Heart right ventricle (tissue), 16 donors: ENCODE measurements around the gene MAG. TPM values are rescaled to one million over a fixed set of nuclear protein-coding genes. Genes with fewer than 3 reads are reported as not detected.
A peak's percentile ranks its signal among the peaks of the same experiment; 100 is the strongest.

Source experiments
- ATAC-seq, 8 donors: fragments of 200-7000 bp; cut with Tn5 transposase; one replicate each; pipeline ENCODE4 v1.9.1; 2020; ENCODE audit warnings: mild to moderate bottlenecking in 8 of 8, moderate library complexity in 8 of 8, moderate number of reproducible peaks in 1 of 8
- DNase-seq, 2 donors: peaks; one replicate each; pipeline ENCODE4 v3.0.0-alpha.2; 2020
- H3K27ac ChIP-seq, 10 donors: fragments of 200-600 bp; sonication (generic) in 2 of 10; one replicate each; pipeline versions ENCODE4 v1.5.0 to v1.8.0; 2020 to 2022; ENCODE audit warnings: mild to moderate bottlenecking in 3 of 10
- H3K27me3 ChIP-seq, 7 donors: fragments of 200-600 bp; one replicate each; pipeline ENCODE4 v1.8.0; 2021 to 2022; ENCODE audit warnings: mild to moderate bottlenecking in 2 of 7
- H3K36me3 ChIP-seq, 9 donors: fragments of 200-600 bp; sonication (generic) in 1 of 9; one replicate each; pipeline versions ENCODE4 v1.5.0 to v1.8.0; 2020 to 2022; ENCODE audit warnings: mild to moderate bottlenecking in 2 of 9
- H3K4me1 ChIP-seq, 9 donors: fragments of 200-600 bp; sonication (generic) in 1 of 9; one replicate each; pipeline versions ENCODE4 v1.5.0 to v1.8.0; 2020 to 2022; ENCODE audit warnings: mild to moderate bottlenecking in 4 of 9
- H3K4me3 ChIP-seq, 10 donors: fragments of 200-600 bp; sonication (generic) in 2 of 10; one replicate each; pipeline versions ENCODE4 v1.5.0 to v1.8.0; 2020 to 2022; ENCODE audit warnings: mild to moderate bottlenecking in 7 of 10, moderate library complexity in 2 of 10
- H3K9me3 ChIP-seq, 11 donors: fragments of 200-600 bp in 10 of 11; sonication (generic) in 2 of 11; one replicate each; pipeline versions ENCODE4 v1.5.0 to v1.8.0; 2013 to 2022; ENCODE audit warnings: mild to moderate bottlenecking in 2 of 11, control low read depth in 1 of 11, moderate library complexity in 1 of 11
- CTCF ChIP-seq, 9 donors: fragments of 200-600 bp; sonication (generic) in 2 of 9; IDR thresholded peaks; one replicate each; pipeline versions ENCODE4 v1.5.0 to v1.8.0; 2021 to 2022; ENCODE audit warnings: antibody characterized with exemption in 9 of 9, mild to moderate bottlenecking in 5 of 9, moderate library complexity in 1 of 9
- WGBS, 2 donors: extraction: QIAGEN DNeasy Blood & Tissue Kit; methylation state at CpG; one replicate each; pipeline ENCODE4 v1.1.7; 2013; ENCODE audit warnings: inconsistent platforms in 1 of 2; 5-methylcytosine and 5-hydroxymethylcytosine counted together
- intact Hi-C, 10 donors: fragments of 100-400 bp; cut with DNase I; formaldehyde crosslinking; loops; one replicate each; pipeline versions ENCODE4 v1.11.1 to v1.14.2; 2022
- polyA plus RNA-seq, 2 donors: library from polyadenylated mRNA; stranded (reverse); fragments of 200-250 nt; gene quantifications; one replicate each; pipeline ENCODE4 v1.2.3, GENCODE V29; 2013
- total RNA-seq, 10 donors: library from RNA; stranded (reverse); fragmentation: NEBNext Ultra II Directional in 3 of 10; extraction: Animal tissue kit (Norgen Biotek cat#: 25700) in 3 of 10; gene quantifications; one replicate each; pipeline versions ENCODE4 v1.2.1 to v1.2.4, GENCODE V29; 2021 to 2023
- donor health status: Arrhythmogenic right ventricular cardiomyopathy.
- donor health status: ischemic (EF 13 %, LVEDD 7.1; RV severe dilation, severe dysfunction).
- donor health status: healthy with polysubstance abuse.
- donor health status: DM: no; HTN: yes; CAD: no.
- donor health status: DM: no; HTN: no; CAD: no.
- donor health status: ischemic (EF 25% LVEDD 6.9; RV normal size, moderate dysfunction).
- donor health status: ischemic (EF 25% LVEDD 5.7; RV mildly dilated, moderate dysfunction).
- donor health status: healthy.
- donor health status: DM: yes; HTN: yes; CAD: no.
- donor health status: Ischemic cardiomyopathy.
- donor health status: ischemic (EF 35%, LVEDD 5.7; RV mildly dilated, moderate dysfunction).
- donor health status: nonischemic (EF 11% LVEDD 7.7; RV severe dilation, severe dysfunction).
- donor health status: DM: yes; HTN: yes; CAD: no.
- donor health status: PGD.
- donor health status: ischemic (EF 29% LVEDD 5.4; RV normal size, mild dysfunction).
- donor health status: nonischemic (EF 23%, LVEDD 6.1; RV moderate dilation, normal function).

MAG gene
- total and polyA plus RNA-seq, 12 donors: 0.04 to 0.39 TPM; not detected in 10

GRCh38 chr19:35251456-35251855 is 40.5 kb upstream of the MAG start:
- intact Hi-C loops: loop anchor here in 1 of 10 donors (10.0 kb wide), 1 partner anchor 97 kb away; the partner anchor contains the start of gene FXYD5
- ATAC-seq (no peak), DNase-seq (no peak)
- Histone ChIP-seq H3K4me1 (peaks cover 0 to 56% (median 28%) of the 10 kb centered on the region in 9 donors), H3K27ac (no peak overlapping the region), H3K27me3 (peaks cover 10 to 50% (median 40%) of the 10 kb centered on the region in 7 donors), H3K9me3 (peaks cover 0 to 2% (median 0%) of the 10 kb centered on the region in 11 donors), H3K36me3 (no peaks in the 10 kb centered on the region), H3K4me3 (no peak overlapping the region)
- WGBS, 2 donors: 92 to 93% methylated on average over 2 of the region's 2 CpGs
- TF ChIP-seq CTCF (IDR thresholded peaks at IDR 0.05): no peak

- H3K4me1 ChIP-seq: peaks cover 0 to 35% (median 17%) of the 10 kb centered on the region in 9 donors
- peak overlapping the region in 7 of 10 donors; percentile 58 to 81 (median 71) for H3K27ac ChIP-seq
- peaks cover 4 to 34% (median 23%) of the 10 kb centered on the region in 7 donors for H3K27me3 ChIP-seq
- WGBS, 2 donors: 76 to 80% methylated on average over 9 of the region's 9 CpGs
- ATAC-seq (peak in 2 of 8 donors; percentile 17 to 47), DNase-seq (no peak)
- H3K36me3 ChIP-seq: no peaks in the 10 kb centered on the region
- H3K4me3 ChIP-seq: no peak overlapping the region
- H3K9me3 ChIP-seq: no peaks in the 10 kb centered on the region
- intact Hi-C loops: loop anchor here in 1 of 10 donors (10.0 kb wide), 1 partner anchor 99 kb away; the partner anchor contains the start of gene FXYD5
- no peak for TF ChIP-seq CTCF (IDR thresholded peaks at IDR 0.05)
Measured at GRCh38 chr19:35253316-35254286, 38.4 kb upstream of the MAG start.

GRCh38 chr19:35254341-35255297 is 37.3 kb upstream of the MAG start:
- H3K27ac ChIP-seq: peak overlapping the region in 9 of 10 donors; percentile 29 to 81 (median 68)
- DNase-seq: no peak
- ATAC-seq: peak in 7 of 8 donors; percentile 65 to 87 (median 75)
- H3K4me3 ChIP-seq: no peak overlapping the region
- H3K27me3 ChIP-seq: peaks cover 0 to 24% (median 13%) of the 10 kb centered on the region in 7 donors
- no peaks in the 10 kb centered on the region for H3K9me3 ChIP-seq
- peaks cover 0 to 30% (median 12%) of the 10 kb centered on the region in 9 donors for H3K4me1 ChIP-seq
- intact Hi-C loops: loop anchor here in 1 of 10 donors (10.0 kb wide), 1 partner anchor 100 kb away; the partner anchor contains the start of gene FXYD5
- no peaks in the 10 kb centered on the region for H3K36me3 ChIP-seq
- 81 to 84% methylated on average over 17 of the region's 17 CpGs for WGBS, 2 donors
- no peak for TF ChIP-seq CTCF (IDR thresholded peaks at IDR 0.05)
